HCT116 (cell line): ENCODE measurements around the gene NFKBIZ.

Experiments
- CEBPB ChIP-seq: IDR thresholded peaks from 2 replicates; pipeline ENCODE4 v1.6.1; 2012; ENCODE audit warnings: low read depth
- EZH2 ChIP-seq: fragments of 200-600 bp; sonication (generic); IDR thresholded peaks from 2 replicates; pipeline ENCODE4 v1.6.1; 2017; ENCODE audit warnings: antibody characterized with exemption, mixed run types
- EZH2phosphoT487 ChIP-seq: fragments of 200-600 bp; IDR thresholded peaks from 2 replicates; pipeline ENCODE4 v1.6.1; 2018; ENCODE audit warnings: antibody characterized with exemption, borderline replicate concordance
- POLR2A ChIP-seq: IDR thresholded peaks from 2 replicates; pipeline ENCODE4 v1.7.0; 2011; ENCODE audit warnings: borderline replicate concordance; ENCODE audit not compliant: insufficient read depth, insufficient read length; ENCODE audit errors: extremely low read depth
- RAD21 ChIP-seq: IDR thresholded peaks from 2 replicates; pipeline ENCODE4 v1.6.1; 2012; ENCODE audit warnings: low read depth, mild to moderate bottlenecking
- REST ChIP-seq: IDR thresholded peaks from 2 replicates; pipeline ENCODE4 v1.6.1; 2012; ENCODE audit warnings: low read depth
- TF ChIP-seq, protein P1 (sequence below): IDR thresholded peaks from 2 replicates; pipeline ENCODE4 v1.6.1; 2011; ENCODE audit warnings: mild to moderate bottlenecking, low read length, moderate library complexity; ENCODE audit not compliant: insufficient replicate concordance; ENCODE audit errors: extremely low read depth
- TF ChIP-seq, protein P2 (sequence below), 3 experiments: fragments of 200-600 bp in 1 of 3; sonication (generic) in 1 of 3; IDR thresholded peaks in 2 of 3; conservative IDR thresholded peaks in 1 of 3; 2 replicates each; pipeline ENCODE4 v1.5.1; 2012 to 2017; ENCODE audit warnings: low read depth in 2 of 3, low read length in 2 of 3, antibody characterized with exemption in 1 of 3, borderline replicate concordance in 1 of 3, control low read depth in 1 of 3, mild to moderate bottlenecking in 1 of 3, mixed read lengths in 1 of 3, mixed run types in 1 of 3, moderate library complexity in 1 of 3; ENCODE audit not compliant: insufficient read depth in 1 of 3

- TF ChIP-seq, protein P1, sequence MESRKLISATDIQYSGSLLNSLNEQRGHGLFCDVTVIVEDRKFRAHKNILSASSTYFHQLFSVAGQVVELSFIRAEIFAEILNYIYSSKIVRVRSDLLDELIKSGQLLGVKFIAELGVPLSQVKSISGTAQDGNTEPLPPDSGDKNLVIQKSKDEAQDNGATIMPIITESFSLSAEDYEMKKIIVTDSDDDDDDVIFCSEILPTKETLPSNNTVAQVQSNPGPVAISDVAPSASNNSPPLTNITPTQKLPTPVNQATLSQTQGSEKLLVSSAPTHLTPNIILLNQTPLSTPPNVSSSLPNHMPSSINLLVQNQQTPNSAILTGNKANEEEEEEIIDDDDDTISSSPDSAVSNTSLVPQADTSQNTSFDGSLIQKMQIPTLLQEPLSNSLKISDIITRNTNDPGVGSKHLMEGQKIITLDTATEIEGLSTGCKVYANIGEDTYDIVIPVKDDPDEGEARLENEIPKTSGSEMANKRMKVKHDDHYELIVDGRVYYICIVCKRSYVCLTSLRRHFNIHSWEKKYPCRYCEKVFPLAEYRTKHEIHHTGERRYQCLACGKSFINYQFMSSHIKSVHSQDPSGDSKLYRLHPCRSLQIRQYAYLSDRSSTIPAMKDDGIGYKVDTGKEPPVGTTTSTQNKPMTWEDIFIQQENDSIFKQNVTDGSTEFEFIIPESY = no peak
- TF ChIP-seq POLR2A = no peak
- no peak for TF ChIP-seq RAD21
- no peak for TF ChIP-seq CEBPB
- no peak for TF ChIP-seq EZH2
- no peak for TF ChIP-seq EZH2phosphoT487
- TF ChIP-seq, protein P2, sequence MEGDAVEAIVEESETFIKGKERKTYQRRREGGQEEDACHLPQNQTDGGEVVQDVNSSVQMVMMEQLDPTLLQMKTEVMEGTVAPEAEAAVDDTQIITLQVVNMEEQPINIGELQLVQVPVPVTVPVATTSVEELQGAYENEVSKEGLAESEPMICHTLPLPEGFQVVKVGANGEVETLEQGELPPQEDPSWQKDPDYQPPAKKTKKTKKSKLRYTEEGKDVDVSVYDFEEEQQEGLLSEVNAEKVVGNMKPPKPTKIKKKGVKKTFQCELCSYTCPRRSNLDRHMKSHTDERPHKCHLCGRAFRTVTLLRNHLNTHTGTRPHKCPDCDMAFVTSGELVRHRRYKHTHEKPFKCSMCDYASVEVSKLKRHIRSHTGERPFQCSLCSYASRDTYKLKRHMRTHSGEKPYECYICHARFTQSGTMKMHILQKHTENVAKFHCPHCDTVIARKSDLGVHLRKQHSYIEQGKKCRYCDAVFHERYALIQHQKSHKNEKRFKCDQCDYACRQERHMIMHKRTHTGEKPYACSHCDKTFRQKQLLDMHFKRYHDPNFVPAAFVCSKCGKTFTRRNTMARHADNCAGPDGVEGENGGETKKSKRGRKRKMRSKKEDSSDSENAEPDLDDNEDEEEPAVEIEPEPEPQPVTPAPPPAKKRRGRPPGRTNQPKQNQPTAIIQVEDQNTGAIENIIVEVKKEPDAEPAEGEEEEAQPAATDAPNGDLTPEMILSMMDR (IDR thresholded peaks at IDR 0.05 in 2 of 3, conservative IDR thresholded peaks at IDR 0.05 in 1 of 3; ENCODE audit: borderline replicate concordance in 1 of 3, insufficient read depth in 1 of 3, low read depth in 2 of 3, low read length in 2 of 3) = no peak
- TF ChIP-seq REST = no peak
Measured at GRCh38 chr3:101817992-101818391, 31.3 kb upstream of the NFKBIZ start.
